SK-N-SH treated with all-trans-retinoic acid at 6 μM for 48 hours (cell line): ENCODE results near the gene FRMD5.

Experiments
- ATAC-seq: fragments of 200-7000 bp; cut with Tn5 transposase; 3 replicates; pipeline ENCODE4 v1.9.1; 2020; ENCODE audit warnings: mild to moderate bottlenecking, moderate library complexity
- ARNTL ChIP-seq: fragments of 450-650 bp; formaldehyde crosslinking; IDR thresholded peaks from 2 replicates; pipeline ENCODE4 v1.5.0; 2020; ENCODE audit warnings: low read depth, mild to moderate bottlenecking, moderate library complexity, borderline replicate concordance
- BACH2 ChIP-seq: fragments of 250-450 bp; sonication (Bioruptor Pico); IDR thresholded peaks from 2 replicates; pipeline ENCODE4 v1.9.0; 2021; ENCODE audit warnings: mild to moderate bottlenecking, borderline replicate concordance
- CREB5 ChIP-seq: fragments of 250-450 bp; sonication (Bioruptor Pico); IDR thresholded peaks from 2 replicates; pipeline ENCODE4 v1.5.1; 2020; ENCODE audit warnings: low read depth, mild to moderate bottlenecking, moderate library complexity
- CSDC2 ChIP-seq: fragments of 250-450 bp; sonication (Bioruptor Pico); IDR thresholded peaks from 2 replicates; pipeline ENCODE4 v1.5.0; 2020; ENCODE audit warnings: mild to moderate bottlenecking, moderate library complexity
- ESRRG ChIP-seq: fragments of 250-450 bp; sonication (Bioruptor Pico); IDR thresholded peaks from 2 replicates; pipeline ENCODE4 v1.6.1; 2021; ENCODE audit warnings: mild to moderate bottlenecking
- GLIS3 ChIP-seq: fragments of 250-450 bp; sonication (Bioruptor Pico); IDR thresholded peaks from 2 replicates; pipeline ENCODE4 v1.5.0; 2020; ENCODE audit warnings: mild to moderate bottlenecking, moderate library complexity
- ISL1 ChIP-seq: fragments of 250-450 bp; sonication (Bioruptor Pico); IDR thresholded peaks from 2 replicates; pipeline ENCODE4 v2.1.2; 2022; ENCODE audit warnings: mild to moderate bottlenecking, moderate library complexity
- OSR1 ChIP-seq: fragments of 250-450 bp; sonication (Bioruptor Pico); IDR thresholded peaks from 2 replicates; pipeline ENCODE4 v1.8.0; 2022; ENCODE audit warnings: moderate library complexity, mild to moderate bottlenecking, inconsistent platforms
- PATZ1 ChIP-seq: fragments of 250-450 bp; sonication (Bioruptor Pico); IDR thresholded peaks from 2 replicates; pipeline ENCODE4 v1.8.0; 2020; ENCODE audit warnings: mild to moderate bottlenecking, moderate library complexity, borderline replicate concordance
- POU6F1 ChIP-seq: fragments of 250-450 bp; sonication (Bioruptor Pico); IDR thresholded peaks from 2 replicates; pipeline ENCODE4 v1.8.0; 2021; ENCODE audit warnings: low read depth, mild to moderate bottlenecking, moderate library complexity, borderline replicate concordance
- PPARA ChIP-seq: fragments of 250-450 bp; sonication (Bioruptor Pico); IDR thresholded peaks from 2 replicates; pipeline ENCODE4 v1.5.0; 2020; ENCODE audit warnings: mild to moderate bottlenecking, borderline replicate concordance
- RARB ChIP-seq: fragments of 250-450 bp; sonication (Bioruptor Pico); IDR thresholded peaks from 2 replicates; pipeline ENCODE4 v1.8.0; 2021; ENCODE audit warnings: mild to moderate bottlenecking, moderate library complexity
- SNAI2 ChIP-seq: fragments of 250-450 bp; sonication (Bioruptor Pico); IDR thresholded peaks from 2 replicates; pipeline ENCODE4 v1.5.0; 2020; ENCODE audit warnings: mild to moderate bottlenecking, moderate library complexity
- TCF4 ChIP-seq: fragments of 250-450 bp; sonication (Bioruptor Pico); IDR thresholded peaks from 2 replicates; pipeline ENCODE4 v1.8.0; 2021; ENCODE audit warnings: mild to moderate bottlenecking, moderate library complexity, borderline replicate concordance
- TSHZ2 ChIP-seq: fragments of 250-450 bp; sonication (Bioruptor Pico); IDR thresholded peaks from 2 replicates; pipeline ENCODE4 v1.5.0; 2020; ENCODE audit warnings: mild to moderate bottlenecking, moderate library complexity
- ZC3H10 ChIP-seq: fragments of 250-450 bp; sonication (Bioruptor Pico); IDR thresholded peaks from 2 replicates; pipeline ENCODE4 v1.5.1; 2021; ENCODE audit warnings: mild to moderate bottlenecking, moderate library complexity
- ZFP3 ChIP-seq: fragments of 250-450 bp; sonication (Bioruptor Pico); IDR thresholded peaks from 2 replicates; pipeline ENCODE4 v1.5.0; 2020; ENCODE audit warnings: mild to moderate bottlenecking, moderate library complexity
- ZFP30 ChIP-seq: fragments of 450-650 bp; formaldehyde crosslinking; IDR thresholded peaks from 2 replicates; pipeline ENCODE4 v1.5.0; 2022; ENCODE audit warnings: mild to moderate bottlenecking, moderate library complexity
- ZNF565 ChIP-seq: fragments of 450-650 bp; formaldehyde crosslinking; conservative IDR thresholded peaks from 2 replicates; pipeline ENCODE4 v1.5.0; 2020; ENCODE audit warnings: low read depth, mild to moderate bottlenecking, moderate library complexity
- ZNF70 ChIP-seq: fragments of 450-650 bp; formaldehyde crosslinking; IDR thresholded peaks from 2 replicates; pipeline ENCODE4 v1.5.0; 2020; ENCODE audit warnings: mild to moderate bottlenecking, moderate library complexity
- ZNF8 ChIP-seq: fragments of 450-650 bp; formaldehyde crosslinking; IDR thresholded peaks from 2 replicates; pipeline ENCODE4 v1.5.0; 2020; ENCODE audit warnings: mild to moderate bottlenecking, moderate library complexity

FRMD5 gene

GRCh38 chr15:43920815-43921214 lies 274.3 kb downstream of the FRMD5 start:
- TF ChIP-seq RARB (CRISPR knock-in tag) (no peak), BACH2 (CRISPR knock-in tag) (no peak), ZFP3 (CRISPR knock-in tag) (no peak), ZNF70 (CRISPR knock-in tag) (peak; percentile 53; the same call in 1 of the 2 replicates)
- ATAC-seq = peak; percentile 81

GRCh38 chr15:43920254-43920600 lies 274.8 kb downstream of the FRMD5 start:
- no peak for TF ChIP-seq ISL1
- ATAC-seq = no peak

- no peak for ATAC-seq
- TF ChIP-seq ZNF8 (CRISPR knock-in tag) (no peak), ZNF70 (CRISPR knock-in tag) (no peak), POU6F1 (CRISPR knock-in tag) (no peak), BACH2 (CRISPR knock-in tag) (no peak), TSHZ2 (CRISPR knock-in tag) (no peak), ZNF565 (CRISPR knock-in tag) (no peak), ZFP30 (CRISPR knock-in tag) (no peak), PATZ1 (CRISPR knock-in tag) (no peak), CSDC2 (CRISPR knock-in tag) (no peak), SNAI2 (CRISPR knock-in tag) (no peak), ZFP3 (CRISPR knock-in tag) (no peak), ZC3H10 (CRISPR knock-in tag) (no peak), ISL1 (no peak), ARNTL (CRISPR knock-in tag) (no peak), PPARA (CRISPR knock-in tag) (no peak), CREB5 (CRISPR knock-in tag) (no peak), OSR1 (no peak), GLIS3 (CRISPR knock-in tag) (no peak)
Measured at GRCh38 chr15:43919540-43920253, 275.4 kb downstream of the FRMD5 start.

GRCh38 chr15:43918717-43919116 lies 276.4 kb downstream of the FRMD5 start:
- ATAC-seq = no peak
- TF ChIP-seq CREB5 (CRISPR knock-in tag) = no peak
- no peak for TF ChIP-seq ESRRG
- no peak for TF ChIP-seq POU6F1 (CRISPR knock-in tag)
- TF ChIP-seq SNAI2 (CRISPR knock-in tag) = no peak
- no peak for TF ChIP-seq PPARA (CRISPR knock-in tag)
- TF ChIP-seq ZFP30 (CRISPR knock-in tag) = no peak
- no peak for TF ChIP-seq ZNF8 (CRISPR knock-in tag)
- TF ChIP-seq GLIS3 (CRISPR knock-in tag) = no peak
- no peak for TF ChIP-seq RARB (CRISPR knock-in tag)
- no peak for TF ChIP-seq OSR1
- TF ChIP-seq TCF4 (CRISPR knock-in tag) = no peak
- TF ChIP-seq ZNF70 (CRISPR knock-in tag) = no peak
- no peak for TF ChIP-seq TSHZ2 (CRISPR knock-in tag)
- no peak for TF ChIP-seq ISL1
